HG02970 (cell line): ENCODE results near the gene ANKRD2.

ENCODE experiments used
- ATAC-seq: cut with Tn5 transposase; IDR thresholded peaks from one replicate; pipeline ENCODE4 v1.9.1; 2021; ENCODE audit warnings: mild to moderate bottlenecking, moderate library complexity, moderate number of reproducible peaks; ENCODE audit not compliant: unreplicated experiment, low FRiP score

Gene ANKRD2

GRCh38 chr10:97590082-97590747 is 17.6 kb downstream of the ANKRD2 start:
- no peak for ATAC-seq

- ATAC-seq: no peak
Observed at GRCh38 chr10:97590748-97591495, 18.3 kb downstream of the ANKRD2 start.

GRCh38 chr10:97593421-97593820 is 20.8 kb downstream of the ANKRD2 start:
- ATAC-seq: no peak

- no peak for ATAC-seq
Observed at GRCh38 chr10:97596101-97597082, 23.8 kb downstream of the ANKRD2 start.

- ATAC-seq: no peak
Observed at GRCh38 chr10:97597778-97598177, 25.2 kb downstream of the ANKRD2 start.

- ATAC-seq: no peak
Observed at GRCh38 chr10:97598407-97599271, 26.1 kb downstream of the ANKRD2 start.

GRCh38 chr10:97599272-97599619 is 26.7 kb downstream of the ANKRD2 start:
- no peak for ATAC-seq

- no peak for ATAC-seq
Observed at GRCh38 chr10:97600616-97601015, 28.0 kb downstream of the ANKRD2 start.

GRCh38 chr10:97601268-97602215 is 29.0 kb downstream of the ANKRD2 start:
- no peak for ATAC-seq

- ATAC-seq: no peak
Observed at GRCh38 chr10:97607095-97607636, 34.6 kb downstream of the ANKRD2 start.

- ATAC-seq: no peak
Observed at GRCh38 chr10:97608991-97609561, 36.5 kb downstream of the ANKRD2 start.

- no peak for ATAC-seq
Observed at GRCh38 chr10:97611473-97611872, 38.9 kb downstream of the ANKRD2 start.

- no peak for ATAC-seq
Observed at GRCh38 chr10:97612386-97612785, 39.8 kb downstream of the ANKRD2 start.

- no peak for ATAC-seq
Observed at GRCh38 chr10:97618285-97618684, 45.7 kb downstream of the ANKRD2 start.

GRCh38 chr10:97618733-97619132 is 46.2 kb downstream of the ANKRD2 start:
- ATAC-seq: no peak

GRCh38 chr10:97623277-97623676 is 50.7 kb downstream of the ANKRD2 start:
- no peak for ATAC-seq

- no peak for ATAC-seq
Observed at GRCh38 chr10:97627731-97628130, 55.2 kb downstream of the ANKRD2 start.

GRCh38 chr10:97628228-97628627 is 55.6 kb downstream of the ANKRD2 start:
- ATAC-seq: no peak
